ENCODE measurements around the gene PNPLA2.

PNPLA2 gene

DNA sequence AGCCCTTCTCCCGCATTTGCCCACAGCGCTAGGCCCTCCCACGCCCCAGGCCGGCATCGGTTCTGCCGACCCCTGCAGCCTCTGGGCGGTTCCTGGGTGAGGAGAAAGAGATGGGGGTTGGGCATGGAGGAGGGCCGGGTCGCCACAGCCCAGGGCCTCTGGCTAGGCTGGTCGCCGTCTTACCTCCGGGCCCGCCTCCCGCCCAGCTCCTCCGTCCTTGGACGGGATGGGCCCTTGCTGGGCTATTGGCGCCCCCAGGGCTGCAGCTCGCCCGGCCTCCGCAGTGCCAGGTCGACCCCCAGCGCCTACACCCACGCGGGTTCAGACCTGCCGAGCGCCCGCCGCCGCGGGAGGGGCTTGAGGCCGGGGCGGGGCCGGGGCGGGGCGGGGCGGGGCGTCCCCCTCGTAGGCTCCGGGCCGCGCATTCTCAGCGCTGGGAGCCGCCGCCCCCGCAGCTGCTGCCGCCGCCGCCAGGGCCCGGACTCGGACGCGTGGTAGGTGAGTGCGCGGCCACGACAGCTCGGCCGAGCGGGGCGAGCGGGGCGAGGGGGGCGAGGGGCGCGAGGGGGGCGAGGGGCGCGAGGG lies 13.9 kb downstream of the PNPLA2 start, which contains the start of gene CD151:
TSS of gene CD151 (plus strand) at position 424 of the 585 bp plus-strand sequence. CDS start 3,118 bp downstream, outside the sequence.
- DNase-seq: peak; percentile 40 to 46

DNA sequence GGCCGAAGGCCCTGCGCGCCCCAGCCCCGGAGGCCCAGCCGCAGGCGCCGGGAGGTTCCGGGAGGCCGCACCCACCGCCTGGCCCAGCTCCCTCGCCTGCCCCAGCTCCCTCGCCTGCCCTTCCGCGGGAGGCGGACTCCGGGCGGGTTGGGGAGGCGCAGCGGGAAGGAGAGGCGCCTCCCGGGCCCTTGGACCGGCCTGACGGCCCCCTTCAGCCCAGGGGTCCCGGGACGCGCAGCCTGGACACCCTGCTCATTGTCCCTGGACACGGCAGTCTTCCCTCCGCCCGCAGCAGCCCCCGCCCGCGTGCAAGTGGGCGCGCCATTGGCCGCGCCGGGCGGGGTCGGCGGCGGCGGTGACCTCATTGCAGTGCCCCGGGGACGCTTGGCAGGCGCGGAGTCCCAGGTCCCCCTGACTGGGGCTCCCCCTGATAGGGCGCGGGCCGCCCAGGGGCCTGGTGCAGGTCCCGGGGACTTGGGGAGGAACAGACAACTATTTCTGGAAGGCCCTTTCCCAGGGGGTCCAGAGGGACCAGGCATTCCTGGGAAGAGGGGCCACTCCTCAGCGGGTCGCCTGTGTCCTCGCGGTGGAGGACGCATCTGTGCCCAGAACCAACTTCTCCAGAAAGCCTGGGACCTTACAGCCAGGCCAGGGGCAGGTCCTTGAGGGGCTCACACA lies 14.5 kb downstream of the PNPLA2 start:
- DNase-seq: peak; percentile 36 to 40

DNA sequence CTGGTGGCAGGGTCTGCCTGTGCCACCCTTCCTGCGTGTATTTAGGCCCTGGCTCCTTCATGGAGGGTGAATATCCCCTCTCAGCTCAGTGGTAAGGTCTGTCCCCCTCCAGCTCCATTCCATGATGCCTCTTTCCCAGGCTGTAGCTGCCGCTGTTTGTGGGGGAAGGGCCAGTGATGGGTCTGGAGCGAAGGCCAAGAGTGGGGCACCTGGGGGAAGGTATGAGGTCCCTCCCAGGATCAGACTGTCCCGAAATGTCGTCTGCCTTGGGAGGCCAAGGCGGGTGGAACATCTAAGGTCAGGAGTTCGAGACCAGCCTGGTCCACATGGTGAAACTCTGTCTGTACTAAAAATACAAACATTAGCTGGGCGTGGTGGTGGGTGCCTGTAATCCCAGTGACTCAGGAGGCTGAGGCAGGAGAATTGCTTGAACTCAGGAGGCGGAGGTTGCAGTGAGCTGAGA lies 15.2 kb downstream of the PNPLA2 start:
- no peak for DNase-seq

DNA sequence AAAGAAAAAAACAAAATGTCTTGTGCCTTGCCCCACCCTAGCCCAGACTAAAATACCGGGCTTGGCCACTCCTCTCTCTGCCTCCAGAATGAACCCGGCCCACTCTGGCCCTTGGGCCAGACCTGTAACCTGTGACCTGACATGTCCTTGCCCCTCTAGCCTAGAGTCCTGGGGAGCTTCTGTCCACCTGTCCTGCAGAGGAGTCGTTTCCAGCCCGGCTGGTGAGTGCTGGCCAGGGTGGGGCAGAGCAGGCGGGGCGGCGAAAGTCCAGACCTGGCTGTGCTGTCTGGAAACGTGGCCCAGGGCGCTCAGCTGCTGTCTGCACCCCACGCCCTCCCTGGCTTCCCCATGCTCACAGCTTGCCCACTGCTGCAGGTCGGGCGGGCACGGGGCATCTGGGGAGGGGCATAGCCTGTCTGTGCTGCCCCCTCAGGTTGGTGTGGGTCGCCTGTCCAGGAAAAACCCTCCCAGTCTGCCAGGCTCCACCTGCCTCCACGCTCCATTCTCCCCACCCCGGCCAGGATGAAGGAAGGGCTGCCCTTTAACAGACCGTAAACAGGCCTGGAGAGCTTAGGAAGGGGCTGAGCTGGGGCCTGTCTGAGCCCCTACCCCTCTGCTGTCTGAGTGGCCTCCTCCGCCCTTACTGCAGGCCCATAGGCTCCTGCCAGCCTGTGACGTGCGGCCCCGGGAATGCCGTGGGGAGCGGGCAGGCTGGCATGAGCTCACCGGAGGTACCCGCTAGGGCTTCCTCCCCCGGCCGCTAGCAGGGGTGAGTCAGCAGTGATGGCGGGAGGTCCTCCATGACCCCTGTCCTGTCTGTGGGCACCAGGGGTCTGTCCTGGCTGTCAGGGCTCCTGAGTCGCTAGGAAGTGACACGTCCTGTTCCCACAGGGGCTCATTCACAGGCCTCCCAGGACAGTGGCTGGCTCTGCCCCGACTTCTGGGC lies 15.9 kb downstream of the PNPLA2 start:
- peak in 1 of 2 donors; percentile 55 for DNase-seq

DNA sequence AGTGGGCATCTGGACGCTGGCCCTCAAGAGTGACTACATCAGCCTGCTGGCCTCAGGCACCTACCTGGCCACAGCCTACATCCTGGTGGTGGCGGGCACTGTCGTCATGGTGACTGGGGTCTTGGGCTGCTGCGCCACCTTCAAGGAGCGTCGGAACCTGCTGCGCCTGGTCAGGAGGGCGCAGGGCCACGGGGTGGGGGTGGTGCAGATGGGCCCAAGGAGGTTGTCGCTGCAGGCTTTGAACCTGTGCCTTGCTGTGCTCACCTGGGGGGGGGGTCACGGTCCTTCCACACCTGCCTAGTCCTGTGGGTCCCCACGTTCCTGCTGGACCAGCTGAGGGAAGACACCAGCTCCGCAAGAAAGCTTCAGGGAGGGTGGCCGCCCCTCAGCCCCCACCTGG lies 17.6 kb downstream of the PNPLA2 start:
- no peak for DNase-seq

DNA sequence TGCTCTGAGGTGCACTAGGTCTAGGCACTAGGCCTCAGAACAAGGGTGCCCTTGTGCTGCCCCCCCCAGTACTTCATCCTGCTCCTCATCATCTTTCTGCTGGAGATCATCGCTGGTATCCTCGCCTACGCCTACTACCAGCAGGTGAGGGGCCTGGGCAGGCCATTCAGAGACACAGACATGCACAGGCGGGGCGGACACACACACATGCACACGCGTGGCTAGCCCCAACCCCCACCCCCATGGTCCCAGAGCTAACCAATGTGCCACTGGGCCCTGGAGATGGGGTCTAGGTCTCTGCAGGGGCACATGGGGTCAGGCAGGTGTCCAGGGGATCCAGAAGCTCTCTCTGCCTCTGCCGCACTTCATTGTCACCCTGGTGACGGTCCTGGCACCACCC lies 18.0 kb downstream of the PNPLA2 start:
- no peak for DNase-seq

DNA sequence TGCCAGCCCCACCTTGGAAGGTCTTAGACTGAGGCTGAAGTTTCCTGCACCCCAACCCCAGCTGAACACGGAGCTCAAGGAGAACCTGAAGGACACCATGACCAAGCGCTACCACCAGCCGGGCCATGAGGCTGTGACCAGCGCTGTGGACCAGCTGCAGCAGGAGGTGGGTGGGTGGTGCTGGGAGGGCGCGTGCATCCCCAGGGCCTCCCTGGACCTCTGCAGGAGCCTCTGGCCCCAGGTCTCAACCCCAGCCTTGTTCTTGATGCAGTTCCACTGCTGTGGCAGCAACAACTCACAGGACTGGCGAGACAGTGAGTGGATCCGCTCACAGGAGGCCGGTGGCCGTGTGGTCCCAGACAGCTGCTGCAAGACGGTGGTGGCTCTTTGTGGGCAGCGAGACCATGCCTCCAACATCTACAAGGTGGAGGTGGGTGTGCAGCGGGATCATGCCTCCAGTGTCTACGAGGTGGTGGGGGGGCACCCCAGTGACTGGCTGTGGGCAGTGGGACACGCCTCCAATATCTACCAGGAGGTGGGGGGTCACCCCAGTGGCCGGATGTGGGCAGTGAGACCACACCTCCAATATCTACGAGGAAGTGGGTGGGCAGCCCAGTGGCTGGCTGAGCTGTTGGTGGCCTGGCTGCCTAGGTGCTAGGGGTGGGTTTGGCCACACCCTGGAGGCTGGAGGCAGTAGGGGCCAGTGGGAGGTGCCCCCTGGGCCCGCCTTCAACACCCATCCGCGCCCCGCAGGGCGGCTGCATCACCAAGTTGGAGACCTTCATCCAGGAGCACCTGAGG lies 18.7 kb downstream of the PNPLA2 start:
- DNase-seq: no peak

DNA sequence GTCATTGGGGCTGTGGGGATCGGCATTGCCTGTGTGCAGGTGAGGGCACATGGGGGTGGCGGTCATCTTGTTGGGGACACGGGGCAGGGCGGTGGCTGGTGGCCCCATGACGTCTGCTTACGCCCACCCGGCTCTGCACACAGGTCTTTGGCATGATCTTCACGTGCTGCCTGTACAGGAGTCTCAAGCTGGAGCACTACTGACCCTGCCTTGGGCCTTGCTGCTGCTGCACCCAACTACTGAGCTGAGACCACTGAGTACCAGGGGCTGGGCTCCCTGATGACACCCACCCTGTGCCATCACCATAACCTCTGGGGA lies 19.2 kb downstream of the PNPLA2 start:
- DNase-seq: no peak

DNA sequence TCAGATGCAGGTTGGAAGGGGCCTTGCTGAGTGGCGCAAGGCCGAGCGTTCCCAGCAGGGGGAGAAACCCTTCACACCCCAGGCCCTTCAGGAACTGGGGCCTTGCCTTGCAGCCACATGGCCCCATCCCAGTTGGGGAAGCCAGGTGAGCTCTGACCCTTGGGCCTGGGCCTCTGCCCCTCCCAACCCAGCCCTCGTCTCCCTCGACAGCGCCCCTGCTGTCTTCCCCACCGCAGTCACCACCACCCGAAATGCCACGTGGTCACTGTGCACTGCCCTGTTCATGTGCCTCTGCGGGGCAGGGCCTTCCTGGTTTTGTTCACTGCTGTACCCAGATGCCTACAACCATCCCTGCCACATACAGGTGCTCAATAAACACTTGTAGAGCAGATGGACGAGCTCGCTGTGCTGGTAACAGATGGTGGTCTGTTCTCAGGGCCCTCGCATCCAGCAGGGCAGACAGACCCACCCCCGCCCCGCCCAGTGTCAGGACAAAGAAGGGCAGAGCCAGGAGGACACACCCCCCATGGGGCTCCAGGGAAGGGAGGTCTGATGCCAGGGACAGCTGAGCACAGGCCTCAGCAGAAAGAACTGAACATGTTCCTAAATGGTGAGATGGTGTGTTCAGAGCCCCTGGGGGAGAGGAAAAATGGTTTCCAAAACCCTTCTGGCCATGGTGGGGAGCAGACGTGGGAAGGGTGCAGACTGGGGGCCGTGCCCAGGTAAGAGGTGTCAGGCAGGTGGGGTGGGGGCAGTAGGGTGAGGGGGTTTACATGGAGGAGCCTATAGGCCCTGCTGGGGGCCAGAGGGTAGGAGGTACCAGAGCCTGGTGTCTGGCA lies 19.9 kb downstream of the PNPLA2 start:
- DNase-seq: no peak

DNA sequence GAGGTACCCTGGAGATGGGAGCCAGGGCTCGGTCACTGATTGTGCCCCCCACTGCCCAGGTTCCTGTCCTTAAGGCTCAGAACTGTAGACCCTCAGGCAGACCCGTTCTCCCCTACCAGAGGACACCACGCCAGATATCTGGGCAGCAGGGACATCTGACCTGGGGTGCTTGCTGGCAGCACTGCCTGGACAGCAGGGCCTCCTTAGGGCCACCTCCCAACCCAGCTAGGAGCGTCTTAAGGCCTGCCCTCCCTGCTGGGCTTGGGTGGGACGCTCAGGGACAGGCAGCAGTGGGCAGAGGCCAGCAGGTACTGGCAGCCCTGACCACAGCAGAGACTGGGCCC lies 20.5 kb downstream of the PNPLA2 start:
- DNase-seq: no peak

DNA sequence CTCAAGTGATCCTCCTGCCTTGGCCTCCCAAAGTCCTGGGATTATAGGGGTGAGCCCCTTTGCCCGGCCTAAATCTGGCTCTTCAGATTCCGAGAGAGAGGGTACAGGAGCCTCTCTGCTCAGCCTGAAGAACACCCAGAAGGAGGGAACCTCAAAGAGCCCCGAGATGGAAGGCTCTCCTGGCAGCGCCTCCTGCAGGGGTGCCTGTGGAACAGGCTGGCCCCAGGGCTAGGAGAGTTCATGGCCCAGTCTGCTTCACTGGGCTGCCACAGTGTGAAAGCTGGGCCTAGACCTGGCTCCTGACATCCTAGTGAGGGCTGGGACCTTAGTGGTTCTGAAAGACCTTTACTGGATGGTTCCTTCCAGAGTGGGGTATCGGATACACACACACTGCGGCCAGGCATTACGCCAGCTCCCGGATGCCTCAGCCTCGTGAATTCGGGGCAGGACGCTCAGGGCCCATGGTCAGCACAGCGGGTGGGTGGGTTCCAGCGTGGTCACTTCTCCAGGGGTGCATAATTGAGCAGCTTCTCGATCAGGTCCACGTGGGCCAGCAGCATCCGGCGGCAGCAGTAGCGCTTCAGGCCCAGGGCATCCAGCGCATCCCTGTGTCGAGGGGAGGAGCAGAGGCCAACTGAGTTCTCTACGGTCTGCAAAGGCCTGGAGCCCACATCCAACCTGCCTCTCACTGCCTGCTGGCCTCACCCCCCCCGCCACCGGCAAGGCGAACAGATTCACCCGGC lies 21.3 kb downstream of the PNPLA2 start:
- no peak for DNase-seq

DNA sequence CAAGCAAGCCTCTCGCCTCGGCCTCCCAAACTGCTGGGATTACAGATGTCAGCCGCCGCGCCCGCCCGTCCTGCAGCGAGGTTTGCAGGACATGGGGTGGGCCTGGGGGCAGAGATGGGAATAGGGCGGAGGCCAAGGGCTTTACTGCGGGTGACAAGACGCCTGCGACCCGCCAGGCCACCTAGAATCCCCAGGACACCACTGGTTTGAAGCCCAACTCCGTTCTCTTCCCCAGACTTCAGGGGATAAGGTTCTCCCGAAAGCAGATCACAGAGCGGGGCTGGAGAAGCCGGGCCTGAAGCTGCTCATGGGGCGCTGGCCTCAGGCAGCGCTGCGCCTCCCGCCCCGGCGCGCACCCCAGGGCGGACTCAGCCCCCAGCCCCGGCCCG lies 23.3 kb downstream of the PNPLA2 start:
- DNase-seq: no peak

DNA sequence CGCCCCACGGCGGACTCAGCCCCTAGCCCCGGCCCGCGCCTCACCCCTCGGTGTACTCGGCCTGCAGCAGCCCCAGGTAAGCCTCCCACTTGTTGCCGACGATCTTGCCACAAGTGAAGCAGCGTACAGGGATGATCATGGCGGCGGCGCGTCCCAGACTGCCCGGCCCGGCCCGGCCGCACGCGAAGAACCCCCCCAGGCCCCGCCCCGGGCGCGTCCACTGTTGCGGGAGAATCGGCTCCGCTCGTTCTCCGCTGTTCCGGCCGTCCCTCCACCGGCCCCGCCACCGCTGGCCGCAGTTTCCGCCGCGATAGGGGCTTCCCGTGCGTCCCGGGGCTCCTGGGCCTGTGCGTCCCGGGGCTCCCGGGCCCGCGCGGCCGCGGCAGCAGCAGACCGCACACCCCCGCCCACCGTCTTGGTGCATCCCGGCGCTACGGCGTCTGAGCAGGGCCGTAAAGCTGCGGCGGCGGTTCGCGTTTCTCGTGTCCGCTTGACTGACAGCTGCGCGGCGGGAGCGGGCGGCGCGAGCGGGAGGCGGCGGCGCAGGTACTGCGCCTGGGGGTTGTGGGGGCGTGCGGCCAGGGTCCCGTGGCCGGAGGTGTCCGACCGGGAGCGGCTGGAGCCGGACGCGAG lies 23.8 kb downstream of the PNPLA2 start, which contains the start of the genes POLR2L and TSPAN4:
TSS of gene POLR2L (minus strand) at position 160 of the 633 bp plus-strand sequence. CDS start at position 139, 21 bp downstream.
TSS of gene TSPAN4 (plus strand) at position 483 of the 633 bp plus-strand sequence. CDS start 7,453 bp downstream, outside the sequence.
- peak; percentile 84 to 89 for DNase-seq

DNA sequence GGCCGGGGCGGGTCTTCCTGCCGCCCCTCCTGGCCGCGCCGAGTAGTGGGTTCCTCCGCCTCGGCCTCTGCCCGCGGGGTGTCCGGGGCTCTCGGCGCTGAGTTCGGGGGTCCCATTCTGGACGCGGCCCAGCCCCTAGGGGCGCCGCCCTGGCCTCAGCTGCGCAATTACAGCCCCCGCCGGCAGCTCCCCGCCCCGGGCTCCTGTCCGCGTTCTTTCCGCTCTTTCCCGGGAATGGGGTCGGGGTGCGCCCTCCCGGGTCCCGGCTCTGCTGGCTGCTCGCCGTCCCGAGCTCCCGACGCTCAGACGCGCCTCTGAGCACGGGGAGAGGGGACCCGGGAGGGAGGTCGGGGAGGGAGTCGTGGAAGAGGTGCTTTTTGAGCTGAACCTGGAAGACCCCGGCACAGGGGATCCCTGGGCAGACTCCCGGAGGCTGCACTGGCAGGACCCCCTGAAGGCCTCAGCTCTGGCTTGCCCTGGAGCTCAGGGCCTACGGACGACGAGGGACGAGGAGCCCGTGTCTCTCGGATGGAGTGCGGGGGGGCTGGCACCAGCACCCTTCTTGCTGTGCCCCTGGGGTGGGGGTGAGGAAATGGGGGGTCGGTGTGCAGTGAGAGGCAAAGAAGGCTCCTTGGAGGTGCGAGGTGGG lies 24.5 kb downstream of the PNPLA2 start:
- no peak for DNase-seq

DNA sequence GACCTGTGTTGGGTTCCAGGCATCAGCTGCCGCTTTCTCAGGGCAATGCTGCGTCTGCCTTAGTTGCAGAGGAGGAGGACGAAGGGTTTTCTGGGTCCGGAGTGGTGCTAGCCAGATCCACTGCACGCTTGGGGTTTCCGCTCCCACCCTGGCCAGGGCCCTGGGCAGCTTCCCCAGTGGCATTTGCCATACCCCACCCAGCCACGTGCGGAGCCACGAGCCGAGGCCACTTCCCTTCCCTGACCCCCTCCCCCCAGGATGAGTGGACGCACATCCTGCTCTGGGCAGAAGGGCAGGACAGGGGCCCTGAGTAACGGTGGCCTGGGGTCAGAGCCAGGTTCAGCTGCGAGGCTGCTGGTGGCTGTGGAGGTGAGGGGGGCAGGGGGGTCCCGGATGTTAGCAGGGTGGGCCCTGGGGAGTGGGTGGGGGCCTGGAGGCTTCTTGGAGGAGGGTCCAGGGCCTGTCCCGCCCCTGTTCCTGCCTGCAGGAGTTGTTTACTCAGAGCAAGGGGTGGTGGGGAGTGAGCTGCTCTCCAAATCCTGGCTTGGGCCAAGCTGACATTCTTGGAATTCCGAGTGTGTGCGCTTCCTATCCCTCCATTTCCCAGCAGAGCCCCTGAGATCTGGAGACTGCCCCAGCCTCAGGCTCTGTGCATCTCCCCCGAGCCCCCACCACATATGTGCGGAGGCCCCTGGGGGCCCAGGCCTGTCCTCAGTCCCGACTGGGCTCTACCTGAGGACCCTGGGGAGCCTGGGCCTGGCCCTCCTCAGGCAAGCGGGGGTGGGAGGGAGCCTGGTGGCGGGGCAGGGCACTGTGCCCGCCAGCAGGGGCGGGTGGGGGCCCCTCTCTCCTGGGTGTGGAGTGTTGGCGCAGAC lies 25.3 kb downstream of the PNPLA2 start:
- peak in 1 of 2 donors; percentile 72 for DNase-seq

DNA sequence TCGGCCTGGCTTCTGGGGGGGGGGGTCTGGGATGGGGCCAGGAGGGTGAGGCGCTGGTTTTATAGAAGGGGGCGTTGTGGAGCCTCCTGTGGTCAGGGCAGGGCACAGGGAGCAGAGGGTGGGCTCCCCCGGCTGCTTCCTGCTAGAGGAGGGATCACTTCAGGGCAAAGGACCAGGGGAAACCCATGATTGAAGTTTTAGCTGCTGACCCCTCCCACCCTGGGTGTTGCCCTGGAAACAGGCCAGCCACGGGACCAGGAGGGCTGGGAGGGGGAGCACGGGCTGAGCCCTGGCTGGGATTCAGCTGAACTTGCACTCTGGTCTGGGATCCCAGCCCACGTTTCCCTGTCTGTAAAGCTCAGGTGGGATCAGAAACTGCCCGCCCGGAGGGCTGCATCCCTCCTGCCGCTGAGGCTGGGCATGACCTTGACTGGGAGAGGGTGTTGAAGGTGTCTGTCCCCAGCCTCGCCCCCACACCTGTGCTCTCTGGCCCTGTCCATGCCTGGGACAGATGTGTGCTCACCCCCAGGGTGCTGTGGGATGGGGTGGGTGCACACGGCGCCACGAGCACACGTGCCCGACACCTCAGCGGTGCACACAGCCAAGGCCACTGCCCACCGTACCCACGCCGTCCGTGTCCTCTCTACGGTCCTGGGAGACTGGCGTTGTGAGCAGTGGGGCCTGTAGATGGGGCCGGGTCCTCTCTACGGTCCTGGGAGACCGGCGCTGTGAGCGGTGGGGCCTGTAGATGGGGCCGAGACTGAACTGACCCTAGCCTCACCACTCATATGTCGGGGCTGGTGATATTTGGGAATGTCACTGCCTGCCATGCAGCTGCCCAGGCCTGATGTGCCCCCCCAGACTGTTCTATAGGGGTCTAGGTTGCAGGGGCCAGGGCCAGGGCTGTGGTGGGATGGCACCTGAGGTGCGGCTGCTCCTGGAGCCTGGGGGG lies 26.3 kb downstream of the PNPLA2 start:
- DNase-seq: peak in 1 of 2 donors; percentile 63

DNA sequence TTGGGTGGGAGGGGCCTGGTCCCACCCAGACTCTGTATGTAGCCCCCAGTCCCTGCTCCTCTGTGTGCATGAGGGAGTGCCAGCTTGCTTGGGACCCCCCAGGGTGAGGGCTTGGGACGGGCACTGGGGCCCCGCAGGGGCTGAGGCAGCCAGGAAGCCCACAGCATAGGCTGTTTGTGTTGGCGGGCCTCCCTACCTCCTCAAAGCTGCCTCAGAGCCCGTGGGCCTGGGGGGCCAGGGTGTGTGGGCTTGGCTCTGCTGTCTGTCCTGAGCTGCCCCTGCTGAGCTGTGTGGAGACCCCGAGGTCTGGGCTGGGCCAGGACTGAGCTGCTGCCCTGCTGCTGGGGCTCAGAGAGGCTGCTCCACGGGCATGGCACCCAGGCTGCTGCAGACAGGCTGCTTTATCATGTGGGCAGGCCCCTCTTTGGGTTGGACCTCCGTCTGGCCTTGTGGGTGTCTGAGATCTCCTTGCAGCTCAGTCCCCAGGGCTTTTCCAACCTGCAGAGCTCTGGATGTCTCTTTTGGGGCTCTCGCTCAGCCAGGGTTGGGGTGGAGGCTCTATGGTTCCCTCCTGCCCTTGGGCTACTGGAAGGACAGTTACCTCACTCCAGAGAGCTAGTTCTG lies 27.3 kb downstream of the PNPLA2 start:
- no peak for DNase-seq
